OCI-LY3 (cell line): ENCODE data around the gene ARHGAP19.

ENCODE experiments used
- H2AFZ ChIP-seq: fragments of 200-600, 300-600 bp; shearing (Covaris generic); 2 replicates; pipeline ENCODE4 v1.6.0; 2014; ENCODE audit warnings: antibody characterized with exemption, low read depth, low read length
- H3K27ac ChIP-seq: fragments of 200-600, 300-600 bp; sonication (generic); 2 replicates; pipeline ENCODE4 v1.5.1; 2014; ENCODE audit warnings: mild to moderate bottlenecking, low read length, moderate library complexity, mixed read lengths
- H3K27me3 ChIP-seq: fragments of 200-600, 300-600 bp; sonication (generic); 2 replicates; pipeline ENCODE4 v1.6.1; 2014; ENCODE audit warnings: low read depth, low read length, mixed read lengths
- H3K36me3 ChIP-seq: fragments of 200-600, 300-600 bp; sonication (generic); replicated peaks from 2 replicates; pipeline ENCODE3; 2014; ENCODE audit warnings: low read depth, low read length, mixed read lengths
- H3K4me1 ChIP-seq: fragments of 300-600, 200-600 bp; sonication (generic); 2 replicates; pipeline ENCODE4 v1.6.1; 2014; ENCODE audit warnings: low read length, mixed read lengths
- H3K4me2 ChIP-seq: fragments of 200-600, 300-600 bp; sonication (generic); 2 replicates; pipeline ENCODE4 v1.6.1; 2014; ENCODE audit warnings: low read length, mixed read lengths
- H3K4me3 ChIP-seq: fragments of 300-600, 200-600 bp; sonication (generic); 2 replicates; pipeline ENCODE4 v1.5.1; 2014; ENCODE audit warnings: antibody characterized with exemption, mild to moderate bottlenecking, low read length, moderate library complexity
- H3K79me2 ChIP-seq: fragments of 300-600, 200-600 bp; shearing (Covaris generic); 2 replicates; pipeline ENCODE4 v1.6.1; 2014; ENCODE audit warnings: mild to moderate bottlenecking, low read length, mixed read lengths
- H3K9ac ChIP-seq: fragments of 300-600, 200-600 bp; shearing (Covaris generic); 2 replicates; pipeline ENCODE4 v1.6.0; 2014; ENCODE audit warnings: mild to moderate bottlenecking, low read length, moderate library complexity
- H3K9me3 ChIP-seq: fragments of 200-600, 300-600 bp; shearing (Covaris generic); 2 replicates; pipeline ENCODE4 v1.6.1; 2014; ENCODE audit warnings: low read length, mixed read lengths; ENCODE audit not compliant: insufficient read depth
- H4K20me1 ChIP-seq: fragments of 200-600, 300-600 bp; sonication (generic); 2 replicates; pipeline ENCODE4 v1.6.1; 2016; ENCODE audit warnings: low read length, mixed read lengths; ENCODE audit not compliant: insufficient read depth
- EZH2phosphoT487 ChIP-seq: fragments of 200-600 bp; shearing (Covaris generic); IDR thresholded peaks from 2 replicates; pipeline ENCODE4 v1.6.1; 2018; ENCODE audit warnings: antibody characterized with exemption, mixed run types, low read depth
- TF ChIP-seq, protein P1 (sequence below): fragments of 200-600, 300-600 bp; sonication (generic); IDR thresholded peaks from 2 replicates; pipeline ENCODE4 v1.5.1; 2014; ENCODE audit warnings: antibody characterized with exemption, low read length, low read depth

ARHGAP19 gene

DNA sequence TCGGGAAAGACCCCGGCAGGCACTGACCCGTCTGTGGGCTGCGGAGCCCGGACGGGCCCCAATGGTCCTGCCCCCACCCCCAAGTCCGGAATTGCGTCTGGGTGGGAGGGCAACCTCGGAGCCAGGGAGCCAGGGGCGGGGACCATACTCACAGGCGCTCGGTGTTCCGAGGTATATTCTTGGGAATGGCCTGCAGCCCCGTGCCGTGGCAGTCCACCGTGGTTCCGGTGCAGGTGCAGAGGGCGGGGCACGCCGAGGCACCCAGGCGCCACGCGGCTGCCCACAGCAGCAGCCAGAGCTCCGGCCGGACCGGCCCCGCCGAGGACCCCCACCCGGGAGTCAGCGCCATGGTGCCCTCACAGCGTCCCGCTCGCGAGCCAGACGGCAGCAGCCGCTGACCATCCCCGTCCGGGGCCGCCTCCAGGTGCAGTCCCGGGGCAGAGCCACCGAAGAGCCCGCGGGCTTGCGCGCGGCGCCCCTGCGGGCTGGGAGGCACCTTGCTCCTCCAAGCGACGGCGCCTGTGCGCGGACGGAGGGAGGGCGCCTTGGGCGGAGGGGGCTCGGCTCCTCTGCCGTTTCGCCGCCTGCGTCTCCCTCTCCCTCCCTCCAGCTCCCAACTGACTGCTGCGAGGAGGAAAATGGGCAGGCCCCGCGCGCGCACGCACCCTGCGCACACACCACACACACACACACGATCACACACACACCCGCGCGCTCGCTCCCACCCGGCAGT, 106.9 kb downstream of the ARHGAP19 start, which contains the start of gene SLIT1:
Gene SLIT1, minus strand, starts transcription at position 634 of the 733 bp plus-strand sequence. Its CDS starts 285 bp downstream, at position 349.
- Histone ChIP-seq H3K9me3 (no peaks in the 10 kb centered on the region), H3K4me1 (peaks cover 19% of the 10 kb centered on the region), H3K4me2 (no peak within 1 kb of the TSS), H3K27me3 (no peaks in the 10 kb centered on the region), H2AFZ (no peak within 1 kb of the TSS), H3K4me3 (no peak within 1 kb of the TSS), H3K36me3 (no peaks in the 10 kb centered on the region), H3K27ac (no peak within 1 kb of the TSS), H3K79me2 (no peaks in the 10 kb centered on the region), H4K20me1 (no peaks in the 10 kb centered on the region), H3K9ac (no peak within 1 kb of the TSS)
- TF ChIP-seq EZH2phosphoT487: no peak
- TF ChIP-seq, protein P1, sequence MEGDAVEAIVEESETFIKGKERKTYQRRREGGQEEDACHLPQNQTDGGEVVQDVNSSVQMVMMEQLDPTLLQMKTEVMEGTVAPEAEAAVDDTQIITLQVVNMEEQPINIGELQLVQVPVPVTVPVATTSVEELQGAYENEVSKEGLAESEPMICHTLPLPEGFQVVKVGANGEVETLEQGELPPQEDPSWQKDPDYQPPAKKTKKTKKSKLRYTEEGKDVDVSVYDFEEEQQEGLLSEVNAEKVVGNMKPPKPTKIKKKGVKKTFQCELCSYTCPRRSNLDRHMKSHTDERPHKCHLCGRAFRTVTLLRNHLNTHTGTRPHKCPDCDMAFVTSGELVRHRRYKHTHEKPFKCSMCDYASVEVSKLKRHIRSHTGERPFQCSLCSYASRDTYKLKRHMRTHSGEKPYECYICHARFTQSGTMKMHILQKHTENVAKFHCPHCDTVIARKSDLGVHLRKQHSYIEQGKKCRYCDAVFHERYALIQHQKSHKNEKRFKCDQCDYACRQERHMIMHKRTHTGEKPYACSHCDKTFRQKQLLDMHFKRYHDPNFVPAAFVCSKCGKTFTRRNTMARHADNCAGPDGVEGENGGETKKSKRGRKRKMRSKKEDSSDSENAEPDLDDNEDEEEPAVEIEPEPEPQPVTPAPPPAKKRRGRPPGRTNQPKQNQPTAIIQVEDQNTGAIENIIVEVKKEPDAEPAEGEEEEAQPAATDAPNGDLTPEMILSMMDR: no peak

DNA sequence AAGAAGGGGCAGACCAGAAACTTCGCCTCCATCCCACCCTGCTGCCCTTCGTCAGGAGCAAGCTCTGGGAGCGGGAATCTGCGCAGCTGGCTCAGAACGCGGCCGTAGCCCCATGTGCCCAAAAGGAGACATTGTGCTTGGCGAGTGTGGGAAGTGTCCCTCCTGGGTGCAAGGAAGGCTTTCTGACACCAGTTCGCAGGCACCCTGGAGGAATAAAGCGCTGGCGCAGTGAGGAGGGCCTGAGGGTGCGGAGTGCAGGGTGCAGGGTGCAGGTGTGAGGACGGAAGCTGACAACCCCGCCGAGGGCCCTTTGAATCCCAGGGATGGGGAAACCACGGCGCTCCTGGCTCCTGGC, 107.5 kb downstream of the ARHGAP19 start:
- H3K79me2 ChIP-seq: no peaks in the 10 kb centered on the region
- no peak overlapping the region for H3K27ac ChIP-seq
- H3K9ac ChIP-seq: no peak overlapping the region
- H3K4me3 ChIP-seq: no peak overlapping the region
- no peaks in the 10 kb centered on the region for H3K36me3 ChIP-seq
- H3K9me3 ChIP-seq: no peaks in the 10 kb centered on the region
- H3K27me3 ChIP-seq: no peaks in the 10 kb centered on the region
- H3K4me2 ChIP-seq: no peak overlapping the region
- no peaks in the 10 kb centered on the region for H4K20me1 ChIP-seq
- no peak overlapping the region for H2AFZ ChIP-seq
- peaks cover 19% of the 10 kb centered on the region for H3K4me1 ChIP-seq
- no peak for TF ChIP-seq EZH2phosphoT487
- TF ChIP-seq, protein P1: no peak

DNA sequence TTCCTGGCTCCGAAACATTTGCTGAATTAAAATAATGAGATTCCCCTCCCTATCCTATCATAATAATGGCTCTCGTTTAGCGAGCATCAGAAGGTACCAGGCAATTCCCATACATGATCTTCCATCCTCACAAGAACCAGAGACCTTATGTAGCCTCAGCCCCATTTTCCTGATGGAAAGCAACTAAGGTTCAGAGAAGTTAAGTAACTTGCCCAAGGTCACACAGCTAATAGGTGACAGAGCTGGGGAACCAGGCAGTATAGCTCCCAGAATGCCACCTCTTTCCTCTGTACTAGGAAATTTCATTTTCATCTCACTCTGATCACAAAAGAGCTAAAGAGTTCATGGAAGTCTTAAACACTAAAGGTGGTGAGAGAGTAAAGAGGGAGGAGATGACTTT, 109.1 kb downstream of the ARHGAP19 start:
- H3K9me3 ChIP-seq: no peaks in the 10 kb centered on the region
- H3K36me3 ChIP-seq: no peaks in the 10 kb centered on the region
- peaks cover 5% of the 10 kb centered on the region; the same call in 1 of the 2 replicates for H3K27me3 ChIP-seq
- no peak overlapping the region for H3K4me2 ChIP-seq
- no peak overlapping the region for H3K4me3 ChIP-seq
- no peak overlapping the region for H2AFZ ChIP-seq
- TF ChIP-seq, protein P1: no peak
- TF ChIP-seq EZH2phosphoT487: no peak
- no peaks in the 10 kb centered on the region for H3K79me2 ChIP-seq
- H4K20me1 ChIP-seq: no peaks in the 10 kb centered on the region
- peaks cover 12% of the 10 kb centered on the region for H3K4me1 ChIP-seq
- no peak overlapping the region for H3K9ac ChIP-seq
- no peak overlapping the region for H3K27ac ChIP-seq

DNA sequence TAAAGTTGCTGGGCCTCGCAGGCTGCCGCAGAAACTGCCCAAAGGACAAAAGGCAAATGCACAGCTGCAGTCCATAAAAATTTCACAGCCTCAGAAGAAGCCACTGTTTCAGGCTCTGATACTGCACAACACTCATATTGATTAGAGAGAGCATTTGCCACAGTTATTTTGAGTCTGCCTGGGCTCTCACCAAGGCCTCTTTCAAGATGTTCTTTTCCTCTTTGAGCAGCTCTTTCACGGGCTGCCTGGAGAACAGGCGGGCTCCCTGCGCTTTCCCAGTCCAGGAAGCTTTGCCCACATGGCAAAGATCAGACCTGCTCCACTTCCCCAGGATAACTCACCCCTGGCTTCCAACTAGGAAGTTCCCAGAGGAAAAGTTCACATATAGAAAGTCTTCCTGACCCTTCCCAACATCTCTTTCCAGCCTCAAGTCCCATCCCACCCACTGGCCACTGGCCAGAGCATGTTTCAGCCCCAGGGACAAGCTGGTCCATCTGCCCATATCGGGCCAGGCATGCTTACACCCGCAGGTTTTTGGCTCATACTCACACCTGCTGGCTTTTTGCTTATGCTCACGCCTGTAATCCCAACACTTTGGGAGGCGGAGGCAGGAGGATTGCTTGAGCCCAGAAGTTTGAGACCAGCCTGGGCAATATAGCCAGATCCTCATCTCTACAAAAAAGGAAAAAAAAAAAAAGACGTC, 110.0 kb downstream of the ARHGAP19 start:
- peaks cover 3% of the 10 kb centered on the region for H3K4me1 ChIP-seq
- H3K4me2 ChIP-seq: no peak overlapping the region
- TF ChIP-seq, protein P1: no peak
- no peak for TF ChIP-seq EZH2phosphoT487
- H2AFZ ChIP-seq: no peak overlapping the region
- H3K27ac ChIP-seq: no peak overlapping the region
- no peaks in the 10 kb centered on the region for H3K9me3 ChIP-seq
- H3K79me2 ChIP-seq: no peaks in the 10 kb centered on the region
- no peaks in the 10 kb centered on the region for H3K36me3 ChIP-seq
- no peaks in the 10 kb centered on the region for H4K20me1 ChIP-seq
- H3K27me3 ChIP-seq: peaks cover 5% of the 10 kb centered on the region; the same call in 1 of the 2 replicates
- H3K9ac ChIP-seq: no peak overlapping the region
- no peak overlapping the region for H3K4me3 ChIP-seq
